AG04450 (cell line): Measurements from ENCODE around the gene RAC2. TPM values are rescaled to one million over a fixed set of nuclear protein-coding genes. Genes with fewer than 3 reads are reported as not detected.

Experiments used
- CTCF ChIA-PET: fragments of 300-600, 350-600 bp; formaldehyde crosslinking; extraction: SDS; loops from one replicate; lab custom pipeline; 2022; ENCODE audit warnings: antibody characterized with exemption, inconsistent platforms; lab: Charles Lee
- POLR2A ChIA-PET: fragments of 350-600 bp; formaldehyde crosslinking; extraction: SDS; loops from one replicate; lab custom pipeline; 2021; ENCODE audit warnings: antibody characterized with exemption, inconsistent platforms; lab: Yijun Ruan, JAX
- DNase-seq: peaks from one replicate; pipeline ENCODE4 v3.0.0-alpha.2; 2011; ENCODE audit warnings: low read depth, low spot score
- H3K27ac ChIP-seq: one replicate; pipeline ENCODE4 v1.5.1; 2012; ENCODE audit warnings: low read depth, low read length, control low read depth
- H3K27me3 ChIP-seq: one replicate; pipeline ENCODE4 v1.6.0; 2012; ENCODE audit warnings: low read length; ENCODE audit not compliant: control insufficient read depth, insufficient read depth
- H3K4me3 ChIP-seq: 2 replicates; pipeline ENCODE4 v1.5.1; 2011; ENCODE audit warnings: mild to moderate bottlenecking, low read depth, low read length, control low read depth
- H3K9me3 ChIP-seq: 2 replicates; pipeline ENCODE4 v1.5.1; 2012; ENCODE audit warnings: low read length; ENCODE audit not compliant: control insufficient read depth, insufficient read depth
- CTCF ChIP-seq: IDR thresholded peaks from 2 replicates; pipeline ENCODE4 v1.5.1; 2011; ENCODE audit warnings: low read depth, low read length, control low read depth, inconsistent platforms
- polyA plus RNA-seq: library from polyadenylated mRNA; depleted of rRNA; stranded (reverse); fragments of >200 nt; gene quantifications from 2 replicates; pipeline ENCODE4 v1.2.3, GENCODE V29; 2011

The RAC2 gene
- polyA plus RNA-seq, 1 experiment = 25.0 TPM

GRCh38 chr22:37214731-37215030 lies 29.4 kb downstream of the RAC2 start:
- CTCF ChIA-PET = no interaction called here
- POLR2A ChIA-PET = no interaction called here
- Histone ChIP-seq H3K27me3 (peaks cover 42% of the 10 kb centered on the region), H3K4me3 (no peak overlapping the region), H3K27ac (no peak overlapping the region), H3K9me3 (no peaks in the 10 kb centered on the region; the same call in 1 of the 2 replicates)
- no peak for DNase-seq
- no peak for TF ChIP-seq CTCF

GRCh38 chr22:37213941-37214730 lies 29.9 kb downstream of the RAC2 start:
- ChIA-PET CTCF (no interaction called here), POLR2A (no interaction called here)
- Histone ChIP-seq H3K27ac (no peak overlapping the region), H3K4me3 (no peak overlapping the region), H3K27me3 (peaks cover 39% of the 10 kb centered on the region), H3K9me3 (no peaks in the 10 kb centered on the region; the same call in 1 of the 2 replicates)
- TF ChIP-seq CTCF = no peak
- no peak for DNase-seq

DNA sequence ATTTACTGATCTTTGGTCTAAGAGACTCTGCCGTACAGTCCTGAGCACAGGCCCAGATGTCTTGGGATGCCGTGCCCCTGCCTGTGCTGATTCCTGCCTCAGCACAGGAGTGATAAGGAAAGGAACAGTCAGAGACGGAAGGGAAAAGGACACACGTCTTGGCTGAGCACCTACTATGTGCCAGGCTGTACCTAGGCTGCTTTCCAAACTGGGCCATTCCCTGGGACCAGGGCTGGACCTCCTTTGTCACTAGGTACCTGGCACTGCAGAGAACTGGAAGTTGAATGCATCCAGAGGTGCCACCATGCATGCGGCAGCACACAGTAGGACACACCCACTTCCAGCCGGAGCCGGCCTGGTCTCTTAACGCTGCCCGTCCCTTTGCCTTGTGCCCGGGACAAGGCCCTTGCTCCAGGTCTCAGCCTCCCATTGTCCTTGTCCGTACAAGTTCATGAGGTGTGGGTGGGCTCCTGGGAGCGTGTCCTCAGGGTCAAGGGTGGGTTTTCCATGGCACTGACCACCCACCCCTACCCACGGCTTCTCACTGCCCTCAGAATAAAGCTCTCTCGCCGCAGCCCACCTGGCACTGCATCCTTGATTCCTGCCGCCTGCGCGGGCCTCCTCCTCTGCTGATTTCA lies 30.7 kb downstream of the RAC2 start:
- ChIA-PET POLR2A (no interaction called here), CTCF (no interaction called here)
- Histone ChIP-seq H3K27me3 (peaks cover 35% of the 10 kb centered on the region), H3K27ac (no peak overlapping the region), H3K9me3 (no peaks in the 10 kb centered on the region; the same call in 1 of the 2 replicates), H3K4me3 (no peak overlapping the region)
- no peak for TF ChIP-seq CTCF
- no peak for DNase-seq

- no peak within 1 kb of the TSS for H3K4me3 ChIP-seq
- ChIA-PET CTCF (no interaction called here), POLR2A (no interaction called here)
- no peak for TF ChIP-seq CTCF
- no peak for DNase-seq
- H3K27ac ChIP-seq = no peak within 1 kb of the TSS
- no peaks in the 10 kb centered on the region; the same call in 1 of the 2 replicates for H3K9me3 ChIP-seq
- peaks cover 37% of the 10 kb centered on the region for H3K27me3 ChIP-seq
Measured at GRCh38 chr22:37212174-37212906, 31.7 kb downstream of the RAC2 start, which contains the start of gene SSTR3. TSS of gene SSTR3 (minus strand) at chr22:37212477. CDS start at chr22:37207803, 4,674 bp downstream.
